ENCODE measurements around the gene PPP1R2B.

Gene PPP1R2B

DNA sequence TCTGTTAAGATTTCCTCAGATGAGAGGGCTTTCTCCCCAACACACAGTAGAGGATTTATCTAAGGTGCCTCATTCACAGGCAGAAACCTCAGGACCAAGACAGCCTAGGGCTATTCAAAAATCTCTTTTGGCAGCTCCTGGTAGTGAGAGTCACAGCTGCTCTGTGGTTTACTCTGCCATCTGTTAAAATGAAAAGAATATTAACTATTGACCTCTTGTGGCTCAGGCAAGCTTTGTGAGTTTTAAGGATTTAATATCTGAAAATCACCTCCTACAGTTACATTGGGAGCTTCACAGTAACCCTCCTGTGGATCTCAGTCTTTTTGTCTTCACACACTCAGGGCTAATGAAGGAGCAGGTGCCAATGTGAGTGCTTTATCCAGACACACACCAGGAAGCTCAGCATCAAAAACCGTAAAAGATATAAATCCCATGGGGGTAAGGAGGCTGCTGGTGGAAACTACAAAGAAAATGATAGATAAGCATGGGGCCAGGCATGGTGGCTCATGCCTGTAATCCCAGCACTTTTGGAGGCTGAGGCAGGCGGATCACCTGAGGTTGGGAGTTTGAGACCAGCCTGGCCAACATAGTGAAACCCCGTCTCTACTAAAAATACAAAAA, 29.7 kb downstream of the PPP1R2B start:
- DNase-seq (ENCODE audit: low spot score), result no peak

DNA sequence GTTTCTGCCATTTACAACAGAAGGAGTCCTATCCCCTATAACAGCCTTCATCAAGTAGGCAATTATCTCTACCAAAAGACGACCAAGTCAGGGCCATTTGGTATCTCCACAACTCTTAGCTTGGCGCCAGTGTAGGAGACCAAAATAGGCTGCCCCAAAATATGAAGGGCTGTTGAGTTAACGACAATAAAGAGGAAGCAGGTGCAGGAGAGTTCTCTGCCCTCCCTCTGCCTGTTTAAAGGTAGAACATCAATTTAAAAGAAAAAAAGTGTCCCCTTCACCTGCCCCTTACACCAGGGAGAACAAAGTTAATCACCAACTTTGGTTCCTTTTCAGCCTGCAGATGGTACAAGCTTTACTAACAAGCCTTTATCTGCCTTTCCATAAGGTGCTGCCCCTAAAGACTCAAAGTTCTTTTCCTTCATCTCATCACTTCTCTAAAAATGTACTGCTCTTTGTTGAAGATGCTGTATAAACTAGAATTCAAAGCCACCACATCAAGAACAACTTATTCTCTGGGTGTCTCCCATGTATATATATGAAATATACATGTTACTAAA, 33.3 kb downstream of the PPP1R2B start:
- no peak for DNase-seq (ENCODE audit: low spot score)

DNA sequence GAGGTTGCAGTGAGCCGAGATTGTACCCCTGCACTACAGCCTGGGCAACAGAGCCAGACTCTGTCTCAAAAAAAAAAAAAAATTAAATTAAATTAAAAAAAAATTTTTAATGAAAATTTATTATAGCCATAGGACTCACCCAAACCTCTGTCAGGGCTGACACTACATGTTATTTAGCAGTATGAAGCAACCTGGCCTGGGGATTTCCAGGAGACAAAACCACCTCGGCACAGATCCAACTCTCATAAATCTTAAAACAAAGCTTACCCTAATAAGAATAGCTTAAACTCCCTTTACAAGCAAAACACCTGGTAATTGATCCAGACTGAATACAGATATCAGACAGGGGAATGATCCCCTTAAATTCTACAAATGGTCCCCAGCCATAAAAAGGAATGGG, 38.4 kb downstream of the PPP1R2B start:
- DNase-seq (ENCODE audit: low spot score), result no peak

DNA sequence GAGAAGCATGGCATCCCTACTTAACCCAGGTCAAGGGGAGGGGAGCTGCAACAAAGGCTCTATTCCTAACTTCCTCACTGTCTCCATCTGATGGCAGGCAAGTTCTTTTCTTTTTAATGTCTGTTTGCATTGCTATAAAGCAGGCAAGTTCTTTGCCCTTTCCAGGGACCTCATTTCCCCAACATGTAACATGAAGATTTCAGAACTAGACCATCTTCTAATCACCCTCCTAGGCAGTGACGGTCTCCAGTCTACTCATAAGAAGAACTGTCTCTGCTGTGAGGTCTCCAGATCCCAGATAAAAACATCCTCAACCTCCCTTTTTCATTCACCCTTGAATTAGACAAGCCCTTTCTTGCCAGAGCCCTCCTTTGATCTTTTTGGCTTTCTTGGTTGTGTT, 42.1 kb downstream of the PPP1R2B start:
- DNase-seq (ENCODE audit: low spot score), result no peak

- no peak for DNase-seq (ENCODE audit: low spot score)
These were observed 42.8 kb downstream of the PPP1R2B start for GRCh38 chr5:156892864-156893263.

- no peak for DNase-seq (ENCODE audit: low spot score)
These were observed 43.4 kb downstream of the PPP1R2B start for GRCh38 chr5:156893517-156893916.

DNA sequence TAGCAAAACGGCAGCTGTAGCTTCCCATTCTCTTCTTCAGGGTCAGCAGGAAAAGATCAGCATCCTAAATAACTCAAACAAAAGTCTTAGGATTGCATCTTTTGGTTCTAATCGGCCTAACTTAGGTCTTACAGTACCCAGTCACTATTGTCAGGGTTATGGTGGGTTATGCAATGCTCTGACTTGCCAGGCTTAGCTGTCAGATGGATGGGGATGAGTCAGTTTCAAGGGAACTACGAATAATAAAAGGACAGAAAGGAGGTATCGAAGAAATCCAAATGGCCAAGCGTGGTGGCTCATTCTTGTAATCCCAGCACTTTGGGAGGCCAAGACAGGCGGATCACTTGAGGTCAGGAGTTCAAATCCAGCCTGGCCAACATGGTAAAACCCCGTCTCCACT, 46.5 kb downstream of the PPP1R2B start:
- no peak for DNase-seq (ENCODE audit: low spot score)
